ENCODE measurements around the gene HOXD3.

The HOXD3 gene

GRCh38 chr2:176149481-176149938 lies 7.6 kb upstream of the HOXD3 start:
- no peak for DNase-seq (ENCODE audit: low read depth in 2 of 2)

GRCh38 chr2:176149939-176150583 lies 7.0 kb upstream of the HOXD3 start:
- DNase-seq (ENCODE audit: low read depth in 2 of 2): no peak

- no peak for DNase-seq (ENCODE audit: low read depth in 2 of 2)
Observed at GRCh38 chr2:176150584-176151441, 6.3 kb upstream of the HOXD3 start.

- DNase-seq (ENCODE audit: low read depth in 2 of 2): no peak
Observed at GRCh38 chr2:176151442-176152287, 5.4 kb upstream of the HOXD3 start, which contains the start of gene HOXD4. TSS of gene HOXD4 (plus strand) at chr2:176151550. CDS start at chr2:176151634, 84 bp downstream.

- no peak for DNase-seq (ENCODE audit: low read depth in 2 of 2)
Observed at GRCh38 chr2:176152350-176153181, 4.5 kb upstream of the HOXD3 start.

GRCh38 chr2:176154576-176155252 lies 2.4 kb upstream of the HOXD3 start:
- no peak for DNase-seq (ENCODE audit: low read depth in 2 of 2)

- DNase-seq (ENCODE audit: low read depth in 2 of 2): no peak
Observed at GRCh38 chr2:176155356-176156044, 1.6 kb upstream of the HOXD3 start.

GRCh38 chr2:176156301-176156806 lies 753 bp upstream of the HOXD3 start:
- DNase-seq (ENCODE audit: low read depth in 2 of 2): no peak

GRCh38 chr2:176157499-176158185 lies 535 bp downstream of the HOXD3 start:
- DNase-seq (ENCODE audit: low read depth in 2 of 2): no peak

- no peak for DNase-seq (ENCODE audit: low read depth in 2 of 2)
Observed at GRCh38 chr2:176158186-176158591, 1.1 kb downstream of the HOXD3 start.

GRCh38 chr2:176158855-176159662 lies 2.0 kb downstream of the HOXD3 start:
- no peak for DNase-seq (ENCODE audit: low read depth in 2 of 2)

GRCh38 chr2:176159663-176160250 lies 2.6 kb downstream of the HOXD3 start:
- no peak for DNase-seq (ENCODE audit: low read depth in 2 of 2)

- no peak for DNase-seq (ENCODE audit: low read depth in 2 of 2)
Observed at GRCh38 chr2:176160251-176160985, 3.3 kb downstream of the HOXD3 start.

GRCh38 chr2:176160986-176161824 lies 4.1 kb downstream of the HOXD3 start:
- no peak for DNase-seq (ENCODE audit: low read depth in 2 of 2)

- no peak for DNase-seq (ENCODE audit: low read depth in 2 of 2)
Observed at GRCh38 chr2:176161825-176162626, 4.9 kb downstream of the HOXD3 start.
